Non-pigmented ciliary epithelial cell (primary cell): Measurements from ENCODE around the gene WWC2.
"Not testable (repeated sequence)": the region's sequence is repeated elsewhere in the genome, so short reads cannot be mapped to it uniquely, and the experiment has no call there.

Experiments used
- DNase-seq: peaks from one replicate; pipeline ENCODE4 v3.0.0-alpha.2; 2010; ENCODE audit warnings: low read depth

WWC2 gene

DNA sequence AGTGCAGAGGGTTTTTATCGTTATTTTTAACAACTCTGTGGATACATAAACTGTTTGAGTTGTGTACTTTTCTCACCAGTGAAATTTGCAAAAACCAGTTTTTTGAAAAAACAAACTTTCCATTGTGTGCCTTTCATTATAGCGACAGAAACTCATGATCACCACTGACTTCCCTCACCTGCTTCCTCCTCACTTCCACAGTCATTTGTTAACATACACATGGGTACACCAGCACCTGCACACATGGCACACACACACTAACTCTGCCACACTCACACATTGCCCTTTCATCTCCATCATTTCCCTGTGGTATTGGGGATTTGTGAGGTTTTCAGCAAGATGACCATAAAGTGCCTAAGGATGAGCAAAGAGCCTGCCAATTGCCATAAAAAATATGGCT is 200.4 kb downstream of the WWC2 start:
- DNase-seq, result no peak

DNA sequence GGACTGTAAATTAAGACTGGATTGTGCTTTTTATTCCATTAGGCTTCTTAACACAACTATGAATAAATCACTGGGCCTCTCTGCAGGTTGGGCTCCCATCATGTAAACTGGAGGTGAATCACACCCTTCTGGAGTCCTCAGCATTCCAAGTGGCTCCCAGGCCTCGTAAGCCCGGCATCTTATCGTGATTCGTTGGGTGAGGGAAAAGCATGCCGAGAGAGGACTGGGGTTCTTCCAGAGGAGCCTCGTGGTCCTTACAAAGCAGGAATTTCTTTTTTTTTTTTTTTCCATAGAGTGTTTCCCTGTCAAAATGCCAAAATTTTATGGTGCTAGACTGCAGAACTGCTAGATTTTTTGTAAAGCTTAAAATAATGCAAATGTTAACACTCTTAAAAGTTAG is 201.0 kb downstream of the WWC2 start:
- DNase-seq, result no peak

DNA sequence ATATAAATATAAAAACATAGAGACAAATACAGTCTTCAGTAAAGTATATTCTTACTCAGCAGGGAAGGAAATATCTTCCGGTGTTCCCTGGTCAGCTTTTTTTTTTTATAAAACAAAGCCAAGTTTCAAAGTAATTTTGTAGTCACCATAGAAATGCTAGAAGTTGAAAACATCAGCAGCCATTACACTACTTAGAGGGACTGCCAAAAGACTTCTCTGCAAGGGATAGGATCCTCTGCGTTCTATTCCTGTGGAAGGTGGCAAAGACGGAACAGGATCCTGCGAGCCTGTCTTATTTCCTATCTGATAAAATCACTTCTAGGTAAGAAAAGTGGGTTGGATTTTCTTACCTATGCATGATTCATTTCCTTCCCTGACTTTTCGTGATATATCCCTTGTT is 201.6 kb downstream of the WWC2 start:
- DNase-seq, result no peak

DNA sequence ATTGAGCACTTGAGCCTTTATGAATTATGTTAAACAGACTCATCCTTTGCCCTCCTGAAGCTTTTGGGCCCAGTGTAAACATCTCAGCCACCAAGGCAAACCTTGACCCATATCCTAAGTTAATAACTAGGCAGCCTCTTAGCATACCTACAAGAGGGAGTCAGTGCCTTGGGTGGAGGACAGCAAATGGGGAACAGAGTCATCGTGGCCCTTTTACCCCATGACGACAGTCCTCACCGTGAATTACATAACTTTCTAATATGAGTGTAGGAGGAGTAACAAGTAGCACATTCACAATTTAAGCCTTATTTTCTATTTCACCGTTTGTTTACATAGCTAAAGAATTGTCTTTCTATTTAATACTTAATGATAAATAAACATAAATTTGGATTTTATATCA is 204.2 kb downstream of the WWC2 start:
- DNase-seq, result no peak

DNA sequence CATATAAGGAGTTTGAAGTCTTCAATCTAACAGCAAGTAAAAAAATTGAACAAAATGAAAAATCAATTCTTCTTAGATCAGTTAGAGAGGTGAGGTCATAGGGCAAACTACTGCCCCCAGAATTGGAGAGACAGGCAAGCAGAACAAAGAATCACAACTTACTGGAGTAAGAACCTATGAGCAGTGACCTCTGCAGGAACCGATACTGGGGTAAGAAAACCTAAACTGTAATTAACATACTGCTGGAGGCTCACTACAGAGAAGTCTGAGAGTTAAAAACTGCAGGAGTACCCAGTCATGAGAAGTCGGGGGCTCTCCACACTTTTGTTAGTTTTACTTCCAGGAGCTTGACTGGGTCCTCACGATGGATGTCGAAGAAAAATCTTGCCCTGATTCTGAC is 205.0 kb downstream of the WWC2 start:
- DNase-seq, result no peak

DNA sequence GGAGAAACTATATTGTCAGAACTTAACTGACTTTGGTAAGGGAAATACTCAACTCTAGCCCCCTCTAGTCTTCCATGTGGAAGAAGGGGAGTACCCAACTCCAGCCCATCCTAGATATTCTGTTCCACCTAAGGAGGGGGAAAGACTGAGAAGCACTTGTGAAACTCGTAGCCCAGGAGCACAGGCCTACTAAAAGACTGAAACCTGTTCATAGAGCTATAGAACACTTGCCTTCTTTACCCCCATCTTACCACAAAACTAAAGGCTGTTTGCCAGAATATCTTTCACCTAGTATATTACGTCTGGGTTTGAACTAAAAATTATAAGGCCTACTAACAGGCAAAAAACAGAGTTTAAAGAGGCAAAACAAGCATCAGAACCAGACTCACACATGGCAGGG is 205.5 kb downstream of the WWC2 start:
- DNase-seq, result no peak

DNA sequence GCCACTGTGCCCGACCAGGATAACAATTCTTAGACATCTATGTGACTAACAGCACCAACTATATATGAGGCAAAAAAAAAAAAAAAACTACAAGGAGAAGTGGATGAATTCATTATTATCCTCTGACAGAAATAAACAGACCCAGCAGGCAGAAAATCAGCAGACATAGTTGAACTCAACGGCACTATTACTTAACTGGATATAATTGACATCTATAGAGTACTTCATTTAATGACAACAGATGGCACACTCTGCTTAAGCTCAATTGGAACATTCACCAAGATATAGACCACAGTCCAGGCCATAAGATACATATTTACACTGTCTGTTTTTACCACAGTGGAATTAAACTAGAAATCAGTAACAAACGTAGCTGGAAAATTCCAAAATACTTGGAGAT is 207.8 kb downstream of the WWC2 start:
- DNase-seq, result no peak

DNA sequence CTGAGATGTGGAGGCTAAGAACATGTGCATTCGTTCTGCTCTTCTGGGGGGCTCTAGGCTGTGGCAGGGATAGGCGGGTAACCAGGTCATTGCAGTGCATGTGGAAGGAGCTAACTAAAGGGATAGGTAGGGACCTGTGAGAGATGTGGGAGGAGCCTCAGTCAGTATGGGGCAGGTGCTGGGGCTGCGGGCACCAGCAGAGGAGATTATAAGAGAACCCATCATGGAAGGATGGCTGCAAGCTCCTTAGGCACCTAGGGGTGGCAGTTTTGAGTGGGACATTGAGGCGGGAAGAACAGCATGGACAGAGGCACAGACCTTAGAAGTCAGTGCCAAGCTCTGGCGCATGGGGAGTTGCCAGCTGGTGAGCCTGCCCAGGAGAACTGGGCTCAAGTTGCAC is 213.8 kb downstream of the WWC2 start:
- no peak for DNase-seq

DNA sequence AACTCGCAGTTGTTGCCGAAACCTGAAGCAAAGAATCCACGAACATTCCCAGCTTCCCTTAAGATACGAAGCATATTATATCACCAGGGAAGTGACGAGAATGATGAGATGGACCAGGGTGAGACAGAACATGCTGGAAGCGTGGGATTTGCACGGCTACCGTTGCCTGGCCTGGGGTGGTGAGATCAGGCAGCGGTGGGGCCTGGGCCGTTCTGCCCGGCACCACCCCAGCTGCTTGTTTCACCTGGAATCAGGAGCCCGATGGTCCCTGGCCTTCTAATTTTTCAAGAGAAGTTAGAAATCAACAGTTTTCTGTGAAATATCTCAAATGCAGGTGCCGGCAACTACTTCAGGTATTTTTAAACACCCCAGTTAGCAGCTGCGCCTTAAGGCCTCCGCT is 215.3 kb downstream of the WWC2 start:
- no peak for DNase-seq

DNA sequence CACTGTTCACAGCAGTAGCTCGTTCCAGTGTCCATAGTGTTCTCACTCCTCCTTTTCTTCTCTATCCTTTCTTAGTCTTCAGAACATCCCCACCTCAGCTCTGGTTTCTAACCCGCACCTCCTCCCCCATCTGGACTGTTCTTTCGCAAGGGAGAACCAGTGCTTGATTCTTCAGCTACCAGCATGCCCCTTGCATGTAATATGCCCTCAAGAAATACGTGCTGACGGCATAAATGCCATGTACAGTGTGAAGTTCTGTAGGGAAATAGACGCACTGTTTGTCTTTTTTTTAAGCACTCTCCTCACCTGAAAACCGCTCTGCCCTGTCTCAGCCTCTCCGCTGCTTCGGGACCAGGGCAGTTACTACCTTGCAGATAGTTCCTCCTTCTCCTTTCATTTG is 215.7 kb downstream of the WWC2 start:
- DNase-seq, result no peak

DNA sequence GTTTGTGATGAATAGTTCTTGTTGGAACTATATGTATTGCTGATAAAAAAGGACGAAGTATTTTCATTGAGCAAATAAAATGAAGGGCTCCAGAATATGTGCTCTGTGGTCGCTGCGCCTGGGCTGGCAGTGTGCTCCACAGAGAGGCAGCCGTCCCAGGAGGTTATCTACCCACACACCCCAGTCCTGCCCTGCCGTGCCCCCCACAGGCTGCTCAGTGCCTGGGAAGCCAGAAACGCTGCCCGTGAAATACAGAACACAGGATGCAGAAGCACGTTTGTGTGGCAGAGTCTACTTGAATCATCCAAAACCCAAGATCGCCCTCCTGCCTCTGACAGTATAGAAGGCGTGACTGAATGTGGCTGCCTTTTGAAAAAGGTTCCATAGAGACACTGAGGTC is 219.6 kb downstream of the WWC2 start:
- no peak for DNase-seq

DNA sequence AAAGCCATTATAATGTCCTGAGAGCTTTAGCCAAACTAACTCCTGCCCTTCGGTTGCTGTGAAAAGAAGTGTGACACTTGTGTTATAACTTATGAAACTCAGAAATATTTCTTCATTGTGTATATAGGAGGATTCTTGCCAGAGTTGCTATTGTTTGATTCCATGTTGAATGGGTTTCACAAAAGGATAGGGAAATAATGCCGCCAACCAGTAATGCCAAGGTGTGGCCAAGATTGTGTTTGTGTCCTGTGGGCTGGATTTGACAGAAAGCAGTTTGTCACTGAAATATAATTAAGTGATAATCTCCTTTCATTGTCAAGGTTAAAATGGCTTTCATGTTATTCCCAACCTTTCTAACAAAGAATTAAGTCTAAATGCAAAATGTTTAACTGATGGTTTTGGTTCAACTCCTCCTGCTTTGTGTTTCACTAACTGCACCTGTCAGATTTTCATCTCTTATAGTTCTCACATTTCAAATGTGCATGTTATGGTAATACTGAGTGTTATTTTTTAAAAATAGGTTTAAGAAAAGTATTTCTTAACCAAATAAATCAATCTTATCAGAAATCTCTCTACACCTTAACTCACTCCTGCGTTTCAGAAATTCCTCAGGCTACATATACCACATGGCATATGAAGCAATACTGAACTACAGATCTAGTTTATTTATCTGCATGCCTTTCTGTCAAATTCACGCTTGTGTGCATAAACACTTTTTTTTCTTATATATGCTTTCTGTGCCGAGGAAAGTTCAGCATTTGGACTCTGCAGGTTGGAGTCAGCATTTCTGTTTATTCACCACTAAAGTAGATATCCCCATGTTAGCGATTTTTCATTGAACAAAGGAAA is 221.4 kb downstream of the WWC2 start, which contains the start of gene CLDN22:
Gene CLDN22, minus strand, starts transcription at position 66 of the 849 bp plus-strand sequence. Its CDS starts 58 bp downstream, at position 8.
- DNase-seq, result no peak

DNA sequence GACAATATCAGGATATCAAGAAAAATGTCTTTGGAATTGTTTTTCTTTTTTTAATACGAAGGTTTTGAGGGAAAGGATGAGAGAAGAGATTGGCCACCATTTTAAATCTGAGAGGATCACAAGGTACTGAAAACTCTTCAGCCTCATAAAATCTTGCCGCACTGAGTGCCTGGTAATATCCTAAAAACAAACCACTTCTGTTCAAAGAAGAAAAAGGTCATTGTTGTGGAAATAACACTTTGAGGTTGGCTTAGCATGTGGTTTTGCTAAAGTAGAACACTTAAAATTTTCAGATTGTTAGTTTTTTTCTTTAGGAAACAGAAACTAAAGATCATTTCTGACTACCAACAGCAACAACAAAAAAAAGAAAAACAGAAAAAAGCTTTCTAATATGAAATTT is 222.0 kb downstream of the WWC2 start:
- no peak for DNase-seq

DNA sequence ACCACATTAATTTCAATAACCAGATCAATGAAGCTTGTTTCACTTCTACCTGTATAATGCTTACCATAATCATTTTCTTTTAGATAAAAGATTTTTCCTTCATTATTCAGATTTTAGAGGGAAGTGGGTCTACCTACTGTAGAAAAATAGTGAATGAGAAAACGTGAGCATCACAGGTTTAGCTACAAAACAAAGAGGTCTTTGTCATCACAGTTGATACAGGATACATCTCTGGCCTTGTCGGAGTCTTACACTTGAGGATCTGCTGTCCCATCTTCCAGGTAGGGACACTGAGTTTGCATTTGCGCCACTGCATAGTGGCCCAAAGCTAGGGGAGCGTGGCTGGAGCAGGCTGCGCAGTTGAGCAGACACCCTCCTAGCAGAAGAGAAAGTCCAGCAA is 222.5 kb downstream of the WWC2 start:
- DNase-seq, result no peak

DNA sequence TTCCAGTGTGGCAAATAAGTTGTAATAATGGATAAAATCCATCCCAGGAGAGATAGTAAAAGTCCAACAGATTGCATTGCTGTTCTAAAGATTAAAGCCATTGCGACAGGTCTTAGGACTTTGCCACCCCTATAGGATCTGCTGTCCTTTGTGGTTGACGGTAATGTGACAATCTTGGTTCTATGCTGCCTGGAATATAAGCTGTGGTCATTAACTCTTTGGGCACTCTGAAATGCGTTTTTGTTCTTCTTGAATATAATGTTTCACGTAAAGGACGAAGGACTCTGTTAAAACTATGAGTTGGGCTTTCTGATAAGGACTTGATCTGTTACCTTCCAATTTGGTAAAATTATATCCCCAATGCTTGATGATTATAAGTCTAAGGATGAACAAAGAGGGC is 223.3 kb downstream of the WWC2 start, which contains the start of gene CLDN24:
Gene CLDN24, minus strand, starts transcription at position 101 of the 400 bp plus-strand sequence. Its CDS starts 0 bp downstream, at position 101.
- DNase-seq, result no peak

DNA sequence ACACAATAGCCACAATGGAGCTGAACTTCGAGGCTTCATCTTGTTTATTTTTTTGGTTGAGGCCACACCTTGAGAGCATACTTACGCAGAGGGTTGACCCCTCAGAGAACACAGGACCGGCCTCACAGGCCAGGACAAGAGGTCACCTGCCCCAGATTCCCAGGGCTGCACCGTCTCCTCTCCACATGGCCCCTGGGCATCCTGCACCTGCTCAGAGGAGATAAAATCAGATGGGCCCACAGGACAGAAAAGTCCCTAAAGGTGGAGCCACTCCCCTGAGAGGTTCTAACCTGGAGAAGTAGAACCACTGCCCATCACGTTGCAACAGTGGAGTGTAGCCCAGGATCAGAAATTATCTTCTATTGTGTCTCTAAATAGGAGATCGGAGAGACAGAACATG is 224.2 kb downstream of the WWC2 start:
- no peak for DNase-seq

DNA sequence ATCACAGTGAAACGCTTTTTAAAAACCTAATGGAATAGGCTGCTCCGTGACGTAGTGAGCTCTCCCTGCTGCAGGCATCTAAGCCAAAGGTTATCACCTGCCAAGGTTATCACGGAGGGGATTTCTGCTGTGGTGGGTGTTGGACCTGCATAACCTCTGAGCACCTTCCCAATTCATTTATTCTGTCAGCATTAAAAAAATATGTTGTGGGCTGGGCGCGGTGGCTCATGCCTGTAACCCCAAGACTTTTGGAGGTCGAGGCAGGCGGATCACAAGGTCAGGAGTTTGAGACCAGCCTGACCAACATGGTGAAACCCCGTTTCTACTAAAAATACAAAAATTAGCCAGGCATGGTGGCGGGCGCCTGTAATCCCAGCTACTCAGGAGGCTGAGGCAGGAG is 225.0 kb downstream of the WWC2 start:
- not testable (repeated sequence) for DNase-seq

DNA sequence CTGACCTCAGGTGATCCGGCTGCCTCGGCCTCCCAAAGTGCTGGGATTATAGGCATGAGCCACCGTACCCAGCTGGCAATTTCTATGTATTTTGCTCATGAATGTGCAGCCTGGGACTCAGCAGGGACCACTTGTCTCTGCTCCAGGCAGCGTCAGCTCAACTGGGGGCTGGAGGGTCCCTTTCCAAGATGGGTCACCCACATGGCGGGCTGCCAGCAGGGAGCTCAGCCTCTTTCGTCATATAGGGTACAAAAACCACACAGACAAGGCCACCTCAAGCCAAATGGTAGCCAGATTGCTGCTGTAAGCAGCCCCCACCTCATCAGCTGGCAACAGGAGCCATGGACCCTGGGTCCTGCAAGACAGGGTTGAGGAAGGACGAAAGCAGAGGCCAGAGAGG is 225.6 kb downstream of the WWC2 start:
- DNase-seq, result no peak

DNA sequence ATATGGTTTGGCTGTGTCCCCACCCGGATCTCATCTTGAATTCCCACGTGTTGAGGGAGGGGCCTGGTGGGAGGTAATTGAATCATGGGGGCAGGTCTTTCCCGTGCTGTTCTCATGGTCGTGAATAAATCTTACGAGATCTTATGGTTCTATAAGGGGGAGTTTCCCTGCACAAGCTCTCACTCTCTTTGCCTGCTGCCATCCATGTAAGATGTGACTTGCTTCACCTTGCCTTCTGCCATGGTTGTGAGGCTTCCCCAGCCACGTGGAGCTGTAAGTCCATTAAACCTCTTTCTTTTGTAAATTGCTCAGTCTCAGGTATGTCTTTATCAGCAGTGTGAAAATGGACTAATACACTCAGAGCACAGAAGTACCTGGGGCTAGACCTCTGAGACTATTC is 227.3 kb downstream of the WWC2 start:
- DNase-seq, result not testable (repeated sequence)

DNA sequence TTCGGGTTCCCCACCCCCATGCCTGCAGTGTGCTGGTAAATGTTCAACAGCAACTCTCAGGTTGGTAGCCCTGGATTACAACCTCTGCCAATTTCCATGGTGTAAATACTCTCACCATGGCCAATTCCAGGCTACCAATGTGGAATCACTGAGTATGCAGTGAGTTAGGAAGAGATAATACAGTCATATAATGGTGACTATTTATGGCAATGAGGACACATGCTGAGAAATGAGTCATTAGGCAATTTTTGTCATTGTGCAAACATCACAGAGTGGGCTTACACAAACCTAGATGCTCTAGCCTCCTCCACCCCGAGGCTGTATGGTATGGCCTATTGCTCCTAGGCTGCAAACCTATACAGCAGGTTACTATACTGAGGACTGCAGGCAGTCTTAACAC is 227.8 kb downstream of the WWC2 start:
- DNase-seq, result no peak

DNA sequence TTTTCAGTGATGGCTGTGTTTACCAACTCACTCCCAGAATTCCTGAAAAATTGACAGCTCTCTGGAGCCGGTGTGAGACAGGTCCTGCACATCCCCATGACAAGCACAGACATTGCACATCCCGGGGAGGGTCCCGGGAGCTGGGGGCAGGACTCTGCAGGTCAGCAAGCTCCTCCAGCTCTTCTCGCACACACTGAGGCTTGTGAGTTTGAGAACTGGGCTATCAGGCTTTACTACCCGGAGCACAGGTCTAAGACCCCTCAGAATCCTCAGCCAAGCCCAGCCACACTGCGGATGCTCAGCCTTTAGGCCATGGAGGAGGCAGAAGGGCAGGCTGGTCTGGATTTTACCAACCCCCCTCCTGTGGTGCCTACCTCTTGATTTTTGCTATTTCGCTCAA is 228.8 kb downstream of the WWC2 start:
- no peak for DNase-seq

DNA sequence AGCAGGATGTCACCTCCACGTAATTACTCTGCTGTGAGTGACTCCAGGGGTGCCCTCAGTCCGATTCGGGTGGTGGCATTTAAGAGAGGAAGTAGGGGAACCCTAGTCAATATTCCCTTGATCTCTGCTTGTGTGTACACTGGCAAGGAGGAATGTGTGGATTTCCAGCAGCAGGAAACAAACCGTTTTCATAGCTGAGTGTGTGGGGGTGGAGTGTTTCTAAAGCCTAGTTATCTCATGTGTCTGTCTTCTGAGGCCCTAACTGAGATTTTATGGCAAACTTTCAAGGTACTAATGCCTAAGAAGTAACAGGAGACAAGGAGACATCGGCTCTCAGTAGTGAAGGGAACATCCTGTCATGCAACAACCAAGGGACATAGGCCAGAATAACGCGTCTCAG is 229.8 kb downstream of the WWC2 start:
- no peak for DNase-seq

DNA sequence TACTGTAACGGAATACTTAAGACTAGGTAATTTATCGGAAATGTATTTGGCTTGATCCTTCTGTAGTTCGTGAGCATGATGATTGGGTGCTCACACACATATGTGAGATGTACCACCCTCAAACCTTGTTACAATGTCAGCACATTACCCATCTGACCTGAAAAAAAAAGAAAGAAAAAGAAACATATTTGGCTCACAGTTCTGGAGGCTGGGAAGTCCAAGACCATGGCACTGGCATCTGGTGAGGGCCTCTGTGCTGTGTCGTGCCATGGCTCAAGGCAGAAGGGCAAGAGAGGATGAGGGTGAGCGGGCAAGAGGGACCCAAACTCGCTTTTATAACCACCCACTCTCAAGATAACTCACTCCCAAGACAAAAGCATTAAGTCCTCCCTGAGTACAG is 230.2 kb downstream of the WWC2 start:
- no peak for DNase-seq
